HAP-1 (cell line): ENCODE results near the gene EIF5A2.
A peak's percentile ranks its signal among the peaks of the same experiment; 100 is the strongest.
"Not testable (repeated sequence)": the region's sequence is repeated elsewhere in the genome, so short reads cannot be mapped to it uniquely, and the experiment has no call there.

Experiments used
- DNase-seq, 2 experiments: peaks; one replicate each; pipeline ENCODE4 v3.0.0-alpha.2; 2016 to 2020; ENCODE audit warnings: low spot score in 2 of 2
- H3K27me3 ChIP-seq: fragments of 250-450 bp; sonication (Bioruptor Pico); 2 replicates; pipeline ENCODE4 v1.5.1; 2020; ENCODE audit warnings: low read depth, mild to moderate bottlenecking, moderate library complexity
- H3K36me3 ChIP-seq: fragments of 250-450 bp; sonication (Bioruptor Pico); replicated peaks from 2 replicates; pipeline ENCODE4 v1.5.1; 2020; ENCODE audit warnings: mild to moderate bottlenecking
- H3K4me1 ChIP-seq: fragments of 250-450 bp; sonication (Bioruptor Pico); 2 replicates; pipeline ENCODE4 v1.5.1; 2020; ENCODE audit warnings: mild to moderate bottlenecking
- H3K4me3 ChIP-seq: fragments of 250-450 bp; sonication (Bioruptor Pico); 2 replicates; pipeline ENCODE4 v1.5.1; 2020; ENCODE audit warnings: mild to moderate bottlenecking, moderate library complexity
- H3K9me3 ChIP-seq: fragments of 250-450 bp; sonication (Bioruptor Pico); 2 replicates; pipeline ENCODE4 v1.5.1; 2020; ENCODE audit warnings: mild to moderate bottlenecking, moderate library complexity
- in situ Hi-C: fragments of 300-500 bp; cut with MboI; formaldehyde crosslinking; loops from 3 replicates; pipeline ENCODE4 v1.14.3; 2020; ENCODE audit warnings: low sequenced_read_pairs, inconsistent platforms, mixed read lengths

Gene EIF5A2

GRCh38 chr3:170908235-170909116 is at the start of gene EIF5A2:
TSS of gene EIF5A2 (minus strand) at chr3:170908637. CDS start at chr3:170907806, 831 bp downstream.
- H3K4me3 ChIP-seq, result peak within 1 kb of the TSS; percentile 70
- H3K27me3 ChIP-seq, result no peaks in the 10 kb centered on the region
- peaks cover 6% of the 10 kb centered on the region; the same call in 1 of the 2 replicates for H3K9me3 ChIP-seq
- H3K36me3 ChIP-seq, result no peaks in the 10 kb centered on the region; the same call in 1 of the 2 replicates
- in situ Hi-C loops, result no loop called here
- DNase-seq, result peak; percentile 94 to 99
- peaks cover 19% of the 10 kb centered on the region for H3K4me1 ChIP-seq

- Histone ChIP-seq H3K4me3 (no peak overlapping the region), H3K27me3 (peaks cover 3% of the 10 kb centered on the region; the same call in 1 of the 2 replicates), H3K36me3 (no peaks in the 10 kb centered on the region), H3K9me3 (no peaks in the 10 kb centered on the region), H3K4me1 (no peaks in the 10 kb centered on the region)
- DNase-seq, result no peak
- in situ Hi-C loops, result no loop called here
Measured at GRCh38 chr3:170956647-170957046, 48.2 kb upstream of the EIF5A2 start.

DNA sequence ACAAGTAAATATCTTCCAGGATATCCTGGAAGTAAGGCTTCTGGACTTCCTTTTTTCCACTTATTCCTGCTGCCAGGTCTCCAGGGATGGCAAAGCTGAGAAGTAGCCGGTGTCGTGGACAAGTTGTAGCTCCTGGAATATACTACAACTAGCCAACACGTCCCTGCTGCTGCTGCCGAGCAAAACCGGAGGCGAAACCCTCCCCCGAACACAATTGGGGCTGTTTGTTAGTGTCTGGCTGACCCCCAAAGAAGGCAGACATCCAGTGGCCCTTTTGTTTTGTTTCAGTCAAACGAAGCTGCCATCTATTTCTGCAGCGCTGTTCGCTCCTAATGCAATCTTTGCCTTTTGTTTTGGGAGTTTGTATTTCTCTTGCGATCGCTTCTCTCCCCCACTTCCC is 45.3 kb upstream of the EIF5A2 start:
- DNase-seq, result no peak
- no peaks in the 10 kb centered on the region for H3K4me1 ChIP-seq
- no peaks in the 10 kb centered on the region for H3K36me3 ChIP-seq
- in situ Hi-C loops, result no loop called here
- H3K9me3 ChIP-seq, result no peaks in the 10 kb centered on the region
- peaks cover 5% of the 10 kb centered on the region for H3K27me3 ChIP-seq
- H3K4me3 ChIP-seq, result no peak overlapping the region

- Histone ChIP-seq H3K4me3 (no peak overlapping the region), H3K4me1 (no peaks in the 10 kb centered on the region), H3K36me3 (no peaks in the 10 kb centered on the region), H3K27me3 (peaks cover 5% of the 10 kb centered on the region), H3K9me3 (no peaks in the 10 kb centered on the region)
- in situ Hi-C loops, result no loop called here
- no peak for DNase-seq
Measured at GRCh38 chr3:170953229-170953628, 44.8 kb upstream of the EIF5A2 start.

- H3K36me3 ChIP-seq, result no peaks in the 10 kb centered on the region
- in situ Hi-C loops, result no loop called here
- DNase-seq, result no peak
Measured at GRCh38 chr3:170949211-170949610, 40.8 kb upstream of the EIF5A2 start.

GRCh38 chr3:170947018-170947769 is 38.8 kb upstream of the EIF5A2 start:
- peaks cover 2% of the 10 kb centered on the region; the same call in 1 of the 2 replicates for H3K27me3 ChIP-seq
- H3K36me3 ChIP-seq, result no peaks in the 10 kb centered on the region
- DNase-seq, result no peak
- no peak overlapping the region for H3K4me3 ChIP-seq
- peaks cover 2% of the 10 kb centered on the region; the same call in 1 of the 2 replicates for H3K9me3 ChIP-seq
- no peaks in the 10 kb centered on the region for H3K4me1 ChIP-seq
- in situ Hi-C loops, result no loop called here

More at GRCh38 chr3:170949211-170949610, 40.8 kb upstream of the EIF5A2 start:
- Histone ChIP-seq H3K4me1 (no peaks in the 10 kb centered on the region), H3K27me3 (peaks cover 2% of the 10 kb centered on the region), H3K4me3 (no peak overlapping the region), H3K9me3 (peaks cover 2% of the 10 kb centered on the region; the same call in 1 of the 2 replicates)

DNA sequence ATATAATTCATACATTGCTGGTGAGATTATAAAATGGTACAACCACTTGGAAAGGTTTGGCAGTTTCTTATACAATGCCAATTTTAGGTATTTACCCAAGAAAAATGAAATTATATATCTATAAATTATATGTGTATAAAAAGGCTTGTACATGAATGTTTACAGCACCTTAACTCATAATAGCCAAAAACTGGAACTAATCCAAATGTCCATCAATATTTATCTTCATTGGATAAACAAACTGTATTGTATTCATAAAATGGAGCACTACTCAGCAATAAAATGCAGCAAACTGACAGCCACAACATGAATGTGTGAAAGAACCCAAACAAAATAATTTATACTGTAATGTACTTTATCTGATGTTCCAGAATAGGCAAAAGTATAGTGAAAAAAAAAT is 33.6 kb upstream of the EIF5A2 start:
- no peak for DNase-seq
- Histone ChIP-seq H3K4me1 (no peaks in the 10 kb centered on the region), H3K27me3 (no peaks in the 10 kb centered on the region), H3K36me3 (no peaks in the 10 kb centered on the region), H3K4me3 (no peak overlapping the region), H3K9me3 (peaks cover 8% of the 10 kb centered on the region)
- in situ Hi-C loops, result no loop called here

DNA sequence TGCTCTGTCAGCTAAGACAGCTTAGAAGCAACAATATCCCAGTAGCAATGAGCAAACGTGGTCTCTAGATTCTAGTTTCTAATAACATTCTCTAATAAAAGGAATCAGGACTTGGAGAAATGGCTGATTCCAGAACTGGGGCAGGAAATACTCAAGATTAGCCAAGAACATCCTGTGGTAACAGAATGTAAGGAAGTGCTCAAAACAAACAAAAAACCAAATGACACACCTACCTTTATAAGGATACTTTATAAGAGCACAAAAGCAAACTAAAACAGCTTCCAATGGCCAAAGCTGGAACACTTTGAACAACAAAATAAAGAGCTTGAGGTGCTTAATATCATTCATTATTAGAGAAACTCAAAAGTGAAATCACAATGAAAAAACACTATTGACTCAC is 33.1 kb upstream of the EIF5A2 start:
- H3K27me3 ChIP-seq, result no peaks in the 10 kb centered on the region
- peaks cover 7% of the 10 kb centered on the region for H3K9me3 ChIP-seq
- no peaks in the 10 kb centered on the region for H3K4me1 ChIP-seq
- DNase-seq, result no peak
- H3K36me3 ChIP-seq, result no peaks in the 10 kb centered on the region
- no peak overlapping the region for H3K4me3 ChIP-seq
- in situ Hi-C loops, result no loop called here

DNA sequence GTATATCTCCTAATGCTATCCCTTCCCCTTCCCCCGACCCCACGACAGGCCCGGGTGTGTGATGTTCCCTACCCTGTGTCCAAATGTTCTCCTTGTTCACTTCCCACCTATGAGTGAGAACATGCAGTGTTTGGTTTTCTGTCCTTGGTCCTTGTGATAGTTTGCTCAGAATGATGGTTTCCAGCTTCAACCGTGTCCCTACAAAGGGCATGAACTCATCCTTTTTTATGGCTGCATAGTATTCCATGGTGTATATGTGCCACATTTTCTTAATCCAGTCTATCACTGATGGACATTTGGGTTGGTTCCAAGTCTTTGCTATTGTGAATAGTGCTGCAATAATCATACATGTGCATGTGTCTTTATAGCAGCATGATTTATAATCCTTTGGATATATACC is 24.6 kb upstream of the EIF5A2 start:
- DNase-seq, H3K9me3 ChIP-seq, H3K4me1 ChIP-seq, in situ Hi-C loops, H3K36me3 ChIP-seq, H3K27me3 ChIP-seq, H3K4me3 ChIP-seq: not testable (repeated sequence)

GRCh38 chr3:170923553-170923952 is 15.1 kb upstream of the EIF5A2 start:
- H3K36me3 ChIP-seq, in situ Hi-C loops, H3K4me1 ChIP-seq, H3K4me3 ChIP-seq, H3K27me3 ChIP-seq, DNase-seq, H3K9me3 ChIP-seq: not testable (repeated sequence)

- in situ Hi-C loops, result no loop called here
- no peak for DNase-seq
- Histone ChIP-seq H3K36me3 (no peaks in the 10 kb centered on the region), H3K4me3 (no peak overlapping the region), H3K27me3 (no peaks in the 10 kb centered on the region), H3K4me1 (no peaks in the 10 kb centered on the region), H3K9me3 (peaks cover 3% of the 10 kb centered on the region; the same call in 1 of the 2 replicates)
Measured at GRCh38 chr3:170918715-170919114, 10.3 kb upstream of the EIF5A2 start.

- in situ Hi-C loops, result no loop called here
- no peaks in the 10 kb centered on the region for H3K4me1 ChIP-seq
- DNase-seq, result no peak
- no peaks in the 10 kb centered on the region for H3K27me3 ChIP-seq
- peaks cover 3% of the 10 kb centered on the region; the same call in 1 of the 2 replicates for H3K9me3 ChIP-seq
- no peak overlapping the region for H3K4me3 ChIP-seq
- no peaks in the 10 kb centered on the region for H3K36me3 ChIP-seq
Measured at GRCh38 chr3:170914690-170915089, 6.3 kb upstream of the EIF5A2 start.

DNA sequence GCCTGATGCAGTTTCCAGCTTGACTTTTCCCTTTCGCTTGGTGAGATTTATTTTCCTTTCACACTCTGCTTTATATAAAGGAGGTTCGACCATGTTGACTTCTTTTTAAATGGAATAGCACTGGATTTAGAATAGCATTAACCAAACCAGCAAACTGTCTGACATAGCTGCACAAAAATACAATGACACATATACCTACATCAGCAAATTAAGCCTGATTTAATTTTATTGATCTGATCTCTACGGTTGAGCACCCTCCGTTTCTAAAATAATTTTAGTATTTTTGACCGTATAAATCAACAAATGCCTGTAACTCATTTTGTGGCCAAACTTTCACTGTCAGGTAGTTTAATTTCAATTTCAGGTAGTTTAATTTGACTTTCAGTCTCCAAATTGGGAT is 5.8 kb upstream of the EIF5A2 start:
- Histone ChIP-seq H3K4me1 (no peaks in the 10 kb centered on the region), H3K27me3 (no peaks in the 10 kb centered on the region), H3K9me3 (peaks cover 4% of the 10 kb centered on the region), H3K36me3 (no peaks in the 10 kb centered on the region), H3K4me3 (no peak overlapping the region)
- in situ Hi-C loops, result no loop called here
- DNase-seq, result no peak

DNA sequence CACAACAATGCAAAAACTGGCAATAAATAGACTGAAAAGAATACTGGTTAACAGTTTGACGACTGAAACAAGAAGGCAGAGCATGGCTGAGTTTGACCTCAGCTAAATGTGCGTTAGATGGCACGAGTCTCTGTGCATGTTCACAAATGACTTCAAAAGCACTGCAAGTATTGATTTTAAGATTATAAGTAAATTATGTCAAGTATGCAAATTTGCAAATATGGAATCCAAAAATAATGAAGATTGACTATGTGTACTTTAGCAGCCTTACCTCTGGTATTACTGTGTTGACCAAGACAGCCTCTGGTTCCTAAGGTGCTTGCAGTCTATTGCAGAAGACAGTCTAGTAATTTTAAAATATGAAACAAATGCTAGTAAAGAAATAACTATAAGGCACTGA is 2.6 kb upstream of the EIF5A2 start:
- Histone ChIP-seq H3K36me3 (no peaks in the 10 kb centered on the region), H3K4me1 (peaks cover 16% of the 10 kb centered on the region), H3K27me3 (no peaks in the 10 kb centered on the region), H3K9me3 (peaks cover 6% of the 10 kb centered on the region; the same call in 1 of the 2 replicates), H3K4me3 (no peak overlapping the region)
- DNase-seq, result no peak
- in situ Hi-C loops, result no loop called here
